ENCODE data around the gene AKNA. TPM values are rescaled to one million over a fixed set of nuclear protein-coding genes. Genes with fewer than 3 reads are reported as not detected.

The AKNA gene
- total RNA-seq, 2 experiments from 2014 or later, result 300 to 364 TPM

- H3K27ac Mint-ChIP-seq, result no peak overlapping the region
- POLR2A ChIA-PET, result interaction anchor here (0.5 kb wide), 1 partner anchor 26 kb away, joined by 3 read pairs; no protein-coding TSS in a partner anchor
Measured at GRCh38 chr9:114346146-114346545, 41.6 kb downstream of the AKNA start.

DNA sequence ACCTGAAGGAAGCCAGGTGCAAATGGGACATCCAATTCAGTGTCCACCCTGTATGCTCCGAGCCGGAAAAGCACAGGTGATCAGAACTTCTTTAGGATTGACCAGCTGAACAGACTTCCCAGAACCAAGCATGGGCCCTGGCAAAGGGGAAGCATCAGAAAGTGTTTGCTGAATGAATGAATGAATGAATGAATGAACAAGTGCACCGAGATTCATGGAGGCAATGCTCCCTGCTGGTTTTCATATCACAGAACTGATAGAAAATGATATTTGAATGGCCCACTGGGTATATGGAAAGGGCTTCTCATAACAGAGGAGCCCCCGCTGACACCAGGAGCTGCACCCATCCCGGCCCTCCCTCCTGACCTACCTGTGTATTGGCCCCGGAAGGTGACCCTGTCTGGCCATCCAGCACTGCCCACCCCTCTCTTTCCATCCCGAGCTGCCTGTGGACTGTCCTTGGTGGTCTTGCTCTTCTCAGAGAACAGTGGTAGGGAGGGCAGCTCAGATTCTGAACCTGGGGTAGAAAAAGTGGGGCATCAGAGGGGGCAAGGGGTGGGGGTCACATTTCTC lies 42.2 kb downstream of the AKNA start:
- H3K27ac Mint-ChIP-seq, result no peak overlapping the region

More at GRCh38 chr9:114346146-114346545, 41.6 kb downstream of the AKNA start:
- no peaks in the 10 kb centered on the region for H3K9me3 Mint-ChIP-seq
- H3K36me3 Mint-ChIP-seq (ENCODE audit: low read depth), result peaks cover 91% of the 10 kb centered on the region
- H3K4me1 Mint-ChIP-seq, result peaks cover 45% of the 10 kb centered on the region
- H3K4me3 Mint-ChIP-seq, result no peak overlapping the region
- CTCF ChIA-PET, result no interaction called here
- no peaks in the 10 kb centered on the region for H3K27me3 Mint-ChIP-seq
- no peak for DNase-seq

DNA sequence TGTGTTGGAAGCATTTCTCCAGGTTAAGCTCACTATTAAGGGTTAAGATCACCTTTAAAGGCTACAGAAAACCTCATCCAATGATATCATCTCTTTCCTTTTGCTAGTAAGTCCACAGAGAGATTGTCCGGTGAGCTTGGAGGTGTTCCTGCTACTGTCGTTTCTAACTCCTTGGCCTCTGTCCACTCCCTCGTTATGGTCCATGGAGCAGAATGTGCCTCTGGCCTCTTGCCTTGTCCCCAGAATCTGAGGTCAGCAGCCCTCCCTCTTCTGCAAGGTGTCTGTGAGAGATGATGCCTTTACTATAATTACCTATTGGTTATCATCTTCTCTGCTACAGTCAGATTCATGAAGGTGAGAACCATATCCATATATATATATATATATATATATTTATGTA lies 43.1 kb downstream of the AKNA start:
- peaks cover 89% of the 10 kb centered on the region for H3K36me3 Mint-ChIP-seq (ENCODE audit: low read depth)

More for the DNA sequence above, 42.2 kb downstream of the AKNA start:
- Mint-ChIP-seq H3K4me3 (no peak overlapping the region), H3K36me3 (ENCODE audit: low read depth) (peaks cover 90% of the 10 kb centered on the region), H3K9me3 (no peaks in the 10 kb centered on the region), H3K27me3 (no peaks in the 10 kb centered on the region), H3K4me1 (peaks cover 41% of the 10 kb centered on the region)
- POLR2A ChIA-PET, result no interaction called here
- CTCF ChIA-PET, result no interaction called here
- DNase-seq, result no peak

DNA sequence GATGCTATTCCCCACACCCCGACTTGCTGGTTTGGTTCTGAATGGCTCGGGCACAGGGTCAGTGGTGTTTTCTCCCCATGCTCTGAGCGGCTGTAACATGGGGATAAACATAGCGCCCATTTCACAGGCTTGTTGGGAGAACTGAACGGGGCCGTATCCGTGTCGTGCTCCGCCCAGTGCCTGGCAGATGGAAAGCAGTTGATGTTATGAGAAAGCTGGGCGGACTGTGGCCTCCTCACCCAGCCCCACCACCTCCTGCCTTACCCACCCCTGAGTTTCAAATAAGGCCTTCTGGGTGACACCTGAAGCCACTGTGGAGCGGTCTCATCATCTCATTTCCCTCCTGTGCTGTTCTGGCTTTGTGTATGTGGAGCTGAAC lies 43.6 kb downstream of the AKNA start:
- no peak for DNase-seq
- ChIA-PET CTCF (interaction anchor here (0.6 kb wide), 1 partner anchor 24 kb away, joined by 4 read pairs; no protein-coding TSS in a partner anchor), POLR2A (no interaction called here)
- Mint-ChIP-seq H3K9me3 (no peaks in the 10 kb centered on the region), H3K4me3 (no peak overlapping the region), H3K4me1 (peaks cover 34% of the 10 kb centered on the region), H3K27me3 (no peaks in the 10 kb centered on the region), H3K27ac (no peak overlapping the region), H3K36me3 (ENCODE audit: low read depth) (peaks cover 89% of the 10 kb centered on the region)

More for the DNA sequence above, 43.1 kb downstream of the AKNA start:
- Mint-ChIP-seq H3K27me3 (no peaks in the 10 kb centered on the region), H3K9me3 (no peaks in the 10 kb centered on the region), H3K4me1 (peaks cover 38% of the 10 kb centered on the region), H3K4me3 (no peak overlapping the region), H3K27ac (peak overlapping the region; percentile 7)
- POLR2A ChIA-PET, result interaction anchor here (0.7 kb wide), 1 partner anchor 161 kb away, joined by 3 read pairs; the partner anchor contains the start of gene WHRN
- CTCF ChIA-PET, result interaction anchor here (0.6 kb wide), 1 partner anchor 24 kb away, joined by 4 read pairs; no protein-coding TSS in a partner anchor
- no peak for DNase-seq

DNA sequence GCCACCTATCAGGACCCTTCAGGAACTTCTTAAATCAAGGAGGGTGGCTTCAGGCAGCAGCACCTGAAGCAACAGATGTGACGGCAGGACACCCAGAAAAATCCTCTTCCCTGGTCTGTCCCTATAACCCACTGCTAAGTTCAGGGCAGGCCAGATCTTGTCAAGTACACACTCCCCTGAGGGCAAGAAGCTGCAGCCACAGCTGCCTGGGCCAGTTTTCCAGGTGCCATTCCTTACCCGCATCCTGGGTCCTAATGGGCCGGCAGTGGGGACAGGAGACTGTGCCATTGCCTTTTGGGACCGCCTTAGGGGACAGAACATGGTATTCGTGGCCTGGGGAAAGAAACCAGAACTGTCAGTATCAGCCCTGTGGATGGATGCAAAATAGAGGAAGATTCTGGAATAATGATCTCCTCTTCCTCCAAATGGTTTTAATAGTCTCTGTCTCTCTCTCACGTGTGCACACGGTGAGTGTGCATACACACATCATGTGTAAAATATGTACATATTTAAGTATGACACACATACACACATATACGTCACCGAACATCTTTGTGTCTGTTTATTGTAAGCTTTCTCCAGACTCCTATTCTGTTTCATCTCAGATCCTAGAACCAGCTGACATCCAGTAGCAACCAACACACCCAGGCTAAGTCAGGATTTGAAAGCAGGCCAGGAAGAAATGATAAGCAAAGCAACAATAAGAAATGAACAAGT lies 44.2 kb downstream of the AKNA start:
- H3K27ac Mint-ChIP-seq, result no peak overlapping the region
- no peaks in the 10 kb centered on the region for H3K9me3 Mint-ChIP-seq
- no peak overlapping the region for H3K4me3 Mint-ChIP-seq
- no peak for DNase-seq
- CTCF ChIA-PET, result no interaction called here
- peaks cover 88% of the 10 kb centered on the region for H3K36me3 Mint-ChIP-seq (ENCODE audit: low read depth)
- no peaks in the 10 kb centered on the region for H3K27me3 Mint-ChIP-seq
- H3K4me1 Mint-ChIP-seq, result peaks cover 32% of the 10 kb centered on the region
- POLR2A ChIA-PET, result no interaction called here

- no peak overlapping the region for H3K4me3 Mint-ChIP-seq
- peaks cover 28% of the 10 kb centered on the region for H3K4me1 Mint-ChIP-seq
- DNase-seq, result no peak
- POLR2A ChIA-PET, result no interaction called here
- H3K27ac Mint-ChIP-seq, result peak overlapping the region; percentile 54
- no peaks in the 10 kb centered on the region for H3K27me3 Mint-ChIP-seq
- CTCF ChIA-PET, result no interaction called here
- H3K9me3 Mint-ChIP-seq, result no peaks in the 10 kb centered on the region
- H3K36me3 Mint-ChIP-seq (ENCODE audit: low read depth), result peaks cover 87% of the 10 kb centered on the region
Measured at GRCh38 chr9:114342755-114343440, 44.9 kb downstream of the AKNA start.

DNA sequence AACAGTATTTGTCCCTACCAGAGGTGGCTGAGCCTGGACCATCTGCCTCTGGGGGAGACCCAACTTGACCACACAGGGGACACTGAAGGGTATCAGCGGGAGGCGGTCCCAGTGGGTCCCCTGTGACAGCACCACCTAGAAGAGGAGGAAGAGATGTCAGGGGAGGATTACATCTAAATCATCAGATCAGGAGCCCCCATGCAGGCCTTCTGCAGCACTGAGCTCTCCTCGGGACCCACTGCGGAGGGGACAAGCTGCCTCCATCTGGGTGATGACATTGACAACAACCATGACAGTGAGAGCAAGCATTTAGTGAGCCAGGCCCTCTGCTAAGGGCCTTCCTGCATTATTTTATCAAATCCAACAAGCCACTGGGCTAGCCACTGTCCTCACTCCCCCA lies 45.8 kb downstream of the AKNA start:
- no peaks in the 10 kb centered on the region for H3K9me3 Mint-ChIP-seq
- peaks cover 28% of the 10 kb centered on the region for H3K4me1 Mint-ChIP-seq
- H3K36me3 Mint-ChIP-seq (ENCODE audit: low read depth), result peaks cover 90% of the 10 kb centered on the region
- H3K4me3 Mint-ChIP-seq, result no peak overlapping the region
- H3K27ac Mint-ChIP-seq, result no peak overlapping the region
- ChIA-PET POLR2A (interaction anchor here (1.1 kb wide), 1 partner anchor 13 kb away, joined by 4 read pairs; no protein-coding TSS in a partner anchor), CTCF (interaction anchor here (1.0 kb wide), 1 partner anchor 24 kb away, joined by 4 read pairs; no protein-coding TSS in a partner anchor)
- no peaks in the 10 kb centered on the region for H3K27me3 Mint-ChIP-seq
- no peak for DNase-seq

- Mint-ChIP-seq H3K9me3 (no peaks in the 10 kb centered on the region), H3K4me1 (peaks cover 28% of the 10 kb centered on the region), H3K4me3 (no peak overlapping the region), H3K27me3 (no peaks in the 10 kb centered on the region), H3K36me3 (ENCODE audit: low read depth) (peaks cover 90% of the 10 kb centered on the region), H3K27ac (no peak overlapping the region)
- ChIA-PET CTCF (interaction anchor here (1.0 to 3.0 kb wide), 2 partner anchors 24 to 46 kb away, joined by 4 to 9 read pairs; partner anchors contain the start of gene AKNA), POLR2A (interaction anchor here (1.1 kb wide), 1 partner anchor 14 kb away, joined by 4 read pairs; no protein-coding TSS in a partner anchor)
- no peak for DNase-seq
Measured at GRCh38 chr9:114341152-114341830, 46.5 kb downstream of the AKNA start.

DNA sequence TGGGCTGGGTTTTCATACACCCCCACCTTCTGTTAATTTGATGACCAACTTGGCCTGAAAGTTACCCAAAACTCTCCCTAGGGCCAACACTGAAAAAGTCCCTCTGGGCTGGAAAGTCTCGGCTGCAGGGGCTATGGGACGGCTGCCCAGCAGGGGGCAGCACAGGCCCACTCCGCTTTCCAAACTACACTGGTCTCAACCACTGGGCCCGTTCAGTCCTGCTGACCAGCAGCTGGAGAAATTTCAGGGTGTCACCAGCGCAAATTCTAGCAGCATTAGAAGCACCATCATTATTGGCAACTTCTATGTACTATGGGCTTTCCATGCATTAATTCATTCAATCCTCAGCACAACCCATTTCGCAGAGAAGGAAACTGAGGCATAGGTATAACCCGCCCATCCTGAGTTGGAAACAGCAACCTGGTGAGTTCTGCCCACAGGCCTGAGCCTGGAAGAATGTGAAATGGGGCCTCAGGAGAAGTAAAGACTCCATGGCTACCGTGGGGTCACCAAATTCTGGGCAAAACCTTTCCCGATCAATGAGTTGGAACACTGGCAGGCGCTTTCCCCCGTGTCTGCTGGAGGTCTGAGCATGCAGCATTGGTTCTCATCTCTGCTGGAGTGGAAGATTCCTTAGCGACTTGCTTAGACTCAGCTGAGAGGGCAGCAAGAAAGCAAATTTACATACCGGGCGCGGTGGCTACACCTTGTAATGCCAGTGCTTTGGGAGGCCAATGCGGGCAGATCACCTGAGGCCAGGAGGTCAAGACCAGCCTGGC lies 48.5 kb downstream of the AKNA start:
- Mint-ChIP-seq H3K4me3 (no peak overlapping the region), H3K4me1 (peaks cover 26% of the 10 kb centered on the region), H3K27me3 (no peaks in the 10 kb centered on the region), H3K27ac (no peak overlapping the region), H3K9me3 (peaks cover 2% of the 10 kb centered on the region), H3K36me3 (ENCODE audit: low read depth) (peaks cover 89% of the 10 kb centered on the region)
- CTCF ChIA-PET, result interaction anchor here (0.7 to 3.0 kb wide), 11 partner anchors 11 to 66 kb away, joined by 3 to 9 read pairs (median 4); partner anchors contain the start of gene AKNA
- peak; percentile 42 for DNase-seq
- POLR2A ChIA-PET, result no interaction called here

GRCh38 chr9:114338187-114338586 lies 49.6 kb downstream of the AKNA start:
- Mint-ChIP-seq H3K27ac (no peak overlapping the region), H3K36me3 (ENCODE audit: low read depth) (peaks cover 79% of the 10 kb centered on the region), H3K9me3 (peaks cover 2% of the 10 kb centered on the region), H3K4me1 (peaks cover 22% of the 10 kb centered on the region), H3K27me3 (no peaks in the 10 kb centered on the region), H3K4me3 (no peak overlapping the region)
- POLR2A ChIA-PET, result no interaction called here
- no peak for DNase-seq
- CTCF ChIA-PET, result interaction anchor here (0.6 to 3.0 kb wide), 5 partner anchors 14 to 116 kb away, joined by 3 to 9 read pairs (median 4); partner anchors contain the start of gene AKNA

- no peak for DNase-seq
- peaks cover 68% of the 10 kb centered on the region for H3K36me3 Mint-ChIP-seq (ENCODE audit: low read depth)
- H3K27me3 Mint-ChIP-seq, result no peaks in the 10 kb centered on the region
- H3K9me3 Mint-ChIP-seq, result peaks cover 2% of the 10 kb centered on the region
- POLR2A ChIA-PET, result no interaction called here
- CTCF ChIA-PET, result interaction anchor here (0.9 to 1.2 kb wide), 3 partner anchors 43 to 224 kb away, joined by 3 read pairs; no protein-coding TSS in a partner anchor
- H3K4me1 Mint-ChIP-seq, result peaks cover 20% of the 10 kb centered on the region
- no peak overlapping the region for H3K4me3 Mint-ChIP-seq
- no peak overlapping the region for H3K27ac Mint-ChIP-seq
Measured at GRCh38 chr9:114336699-114337395, 50.9 kb downstream of the AKNA start.

All from activated CD4-positive, alpha-beta T cell treated with anti-CD3 and anti-CD28 coated beads, Interleukin-2, amount 10 ng/mL, durations not matched to agents 7 days and 5 days (primary cell).